Stomach (tissue), 4 donors: ENCODE measurements around the gene CSTF1.

Experiments used
- CTCF ChIP-seq, 7 experiments: fragments of 450-650 bp in 4 of 7; fragments of 200-600 bp in 3 of 7; sonication (generic) in 3 of 7; IDR thresholded peaks; one replicate each; pipeline ENCODE4 v1.5.1; 2016 to 2019; ENCODE audit warnings: antibody characterized with exemption in 7 of 7, control low read depth in 2 of 7, mild to moderate bottlenecking in 1 of 7
- POLR2A ChIP-seq, 4 donors: fragments of 450-650 bp; IDR thresholded peaks; one replicate each; pipeline ENCODE4 v1.6.1; 2016; ENCODE audit warnings: antibody characterized with exemption in 4 of 4, control low read depth in 2 of 4, mild to moderate bottlenecking in 1 of 4, moderate library complexity in 1 of 4
- POLR2AphosphoS5 ChIP-seq, 3 donors: sonication (generic); formaldehyde crosslinking; IDR thresholded peaks; one replicate each; pipeline ENCODE4 v1.6.1; 2016; ENCODE audit warnings: antibody characterized with exemption in 3 of 3

GRCh38 chr20:56438284-56438683, 45.8 kb downstream of the CSTF1 start:
- no peak for TF ChIP-seq POLR2AphosphoS5 (IDR thresholded peaks at IDR 0.05)
- TF ChIP-seq POLR2A (IDR thresholded peaks at IDR 0.05) = no peak
- TF ChIP-seq CTCF (IDR thresholded peaks at IDR 0.05) = no peak
